ENCODE measurements around the gene TSPOAP1.

TSPOAP1 gene

GRCh38 chr17:58313815-58314705, 14.5 kb downstream of the TSPOAP1 start:
- TF ChIP-seq, protein P1, sequence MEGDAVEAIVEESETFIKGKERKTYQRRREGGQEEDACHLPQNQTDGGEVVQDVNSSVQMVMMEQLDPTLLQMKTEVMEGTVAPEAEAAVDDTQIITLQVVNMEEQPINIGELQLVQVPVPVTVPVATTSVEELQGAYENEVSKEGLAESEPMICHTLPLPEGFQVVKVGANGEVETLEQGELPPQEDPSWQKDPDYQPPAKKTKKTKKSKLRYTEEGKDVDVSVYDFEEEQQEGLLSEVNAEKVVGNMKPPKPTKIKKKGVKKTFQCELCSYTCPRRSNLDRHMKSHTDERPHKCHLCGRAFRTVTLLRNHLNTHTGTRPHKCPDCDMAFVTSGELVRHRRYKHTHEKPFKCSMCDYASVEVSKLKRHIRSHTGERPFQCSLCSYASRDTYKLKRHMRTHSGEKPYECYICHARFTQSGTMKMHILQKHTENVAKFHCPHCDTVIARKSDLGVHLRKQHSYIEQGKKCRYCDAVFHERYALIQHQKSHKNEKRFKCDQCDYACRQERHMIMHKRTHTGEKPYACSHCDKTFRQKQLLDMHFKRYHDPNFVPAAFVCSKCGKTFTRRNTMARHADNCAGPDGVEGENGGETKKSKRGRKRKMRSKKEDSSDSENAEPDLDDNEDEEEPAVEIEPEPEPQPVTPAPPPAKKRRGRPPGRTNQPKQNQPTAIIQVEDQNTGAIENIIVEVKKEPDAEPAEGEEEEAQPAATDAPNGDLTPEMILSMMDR (IDR thresholded peaks at IDR 0.05; ENCODE audit: low read depth, low read length, poor library complexity, severe bottlenecking) = no peak
- no peak for TF ChIP-seq EZH2phosphoT487 (IDR thresholded peaks at IDR 0.05; ENCODE audit: borderline replicate concordance, low read length)
- H3K27ac ChIP-seq (ENCODE audit: low read depth, low read length) = no peak overlapping the region

DNA sequence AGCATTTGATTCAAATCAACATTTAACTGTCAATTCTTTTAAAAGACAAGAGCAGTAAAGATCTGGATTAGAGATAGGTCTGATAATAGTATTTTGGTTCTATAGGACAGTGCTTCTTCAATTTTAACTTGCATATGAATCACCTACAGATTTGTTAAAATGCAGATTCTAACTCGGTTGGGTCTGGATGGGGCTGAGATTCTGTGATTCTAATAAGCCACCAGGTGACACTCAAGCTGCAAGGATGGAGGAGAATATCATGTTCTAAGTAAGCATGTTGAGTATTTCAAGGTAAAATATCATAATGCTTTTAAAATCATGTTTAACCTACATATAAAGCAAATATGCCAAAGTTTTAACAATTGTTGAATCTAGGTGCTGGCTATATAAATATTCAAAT, 15.8 kb downstream of the TSPOAP1 start:
- Histone ChIP-seq H3K27ac (ENCODE audit: low read depth, low read length) (no peak overlapping the region), H3F3A (ENCODE audit: control insufficient read depth, insufficient read depth) (no peaks in the 10 kb centered on the region; the same call in 1 of the 2 replicates), H3K4me3 (ENCODE audit: low read length) (no peak overlapping the region), H3K27me3 (ENCODE audit: control insufficient read depth, low read length) (no peaks in the 10 kb centered on the region), H4K20me1 (ENCODE audit: control insufficient read depth, insufficient read depth, low read depth, low read length) (no peaks in the 10 kb centered on the region), H3K9me2 (replicated peaks; ENCODE audit: control insufficient read depth, low read length) (no peaks in the 10 kb centered on the region), H3K4me2 (ENCODE audit: low read length) (no peak overlapping the region), H3K79me2 (ENCODE audit: control insufficient read depth, low read length) (no peaks in the 10 kb centered on the region), H3K9me3 (ENCODE audit: control insufficient read depth, insufficient read depth, low read length) (no peaks in the 10 kb centered on the region), H3K4me1 (ENCODE audit: control insufficient read depth, low read length) (peaks cover 8% of the 10 kb centered on the region), H3K36me3 (ENCODE audit: control insufficient read depth, low read length) (no peaks in the 10 kb centered on the region)
- TF ChIP-seq EZH2phosphoT487 (IDR thresholded peaks at IDR 0.05; ENCODE audit: borderline replicate concordance, low read length) = no peak
- TF ChIP-seq, protein P1 (IDR thresholded peaks at IDR 0.05; ENCODE audit: low read depth, low read length, poor library complexity, severe bottlenecking) = peak; percentile 20

More at GRCh38 chr17:58313815-58314705, 14.5 kb downstream of the TSPOAP1 start:
- Histone ChIP-seq H3K36me3 (ENCODE audit: control insufficient read depth, low read length) (no peaks in the 10 kb centered on the region), H3K27me3 (ENCODE audit: control insufficient read depth, low read length) (no peaks in the 10 kb centered on the region), H3K4me3 (ENCODE audit: low read length) (no peak overlapping the region), H3K4me1 (ENCODE audit: control insufficient read depth, low read length) (peaks cover 11% of the 10 kb centered on the region), H3K9me3 (ENCODE audit: control insufficient read depth, insufficient read depth, low read length) (no peaks in the 10 kb centered on the region), H3K79me2 (ENCODE audit: control insufficient read depth, low read length) (no peaks in the 10 kb centered on the region), H3K4me2 (ENCODE audit: low read length) (no peak overlapping the region), H4K20me1 (ENCODE audit: control insufficient read depth, insufficient read depth, low read depth, low read length) (no peaks in the 10 kb centered on the region), H3K9me2 (replicated peaks; ENCODE audit: control insufficient read depth, low read length) (no peaks in the 10 kb centered on the region), H3F3A (ENCODE audit: control insufficient read depth, insufficient read depth) (no peaks in the 10 kb centered on the region; the same call in 1 of the 2 replicates)

GRCh38 chr17:58312021-58312630, 16.5 kb downstream of the TSPOAP1 start:
- TF ChIP-seq EZH2phosphoT487 (IDR thresholded peaks at IDR 0.05; ENCODE audit: borderline replicate concordance, low read length) = no peak
- TF ChIP-seq, protein P1 (IDR thresholded peaks at IDR 0.05; ENCODE audit: low read depth, low read length, poor library complexity, severe bottlenecking) = no peak
- H3K4me2 ChIP-seq (ENCODE audit: low read length) = no peak overlapping the region
- H3K9me2 ChIP-seq (replicated peaks; ENCODE audit: control insufficient read depth, low read length) = no peaks in the 10 kb centered on the region
- H3K4me1 ChIP-seq (ENCODE audit: control insufficient read depth, low read length) = peaks cover under 1% of the 10 kb centered on the region
- H3F3A ChIP-seq (ENCODE audit: control insufficient read depth, insufficient read depth) = no peaks in the 10 kb centered on the region
- no peak overlapping the region for H3K27ac ChIP-seq (ENCODE audit: low read depth, low read length)
- H3K9me3 ChIP-seq (ENCODE audit: control insufficient read depth, insufficient read depth, low read length) = no peaks in the 10 kb centered on the region
- no peaks in the 10 kb centered on the region for H3K36me3 ChIP-seq (ENCODE audit: control insufficient read depth, low read length)
- H3K79me2 ChIP-seq (ENCODE audit: control insufficient read depth, low read length) = no peaks in the 10 kb centered on the region
- no peak overlapping the region for H3K4me3 ChIP-seq (ENCODE audit: low read length)
- H3K27me3 ChIP-seq (ENCODE audit: control insufficient read depth, low read length) = no peaks in the 10 kb centered on the region
- H4K20me1 ChIP-seq (ENCODE audit: control insufficient read depth, insufficient read depth, low read depth, low read length) = no peaks in the 10 kb centered on the region
